Fibroblast of the aortic adventitia (primary cell): ENCODE data around the gene SLC4A4. TPM values are rescaled to one million over a fixed set of nuclear protein-coding genes. Genes with fewer than 3 reads are reported as not detected.
A peak's percentile ranks its signal among the peaks of the same experiment; 100 is the strongest.
"Not testable (repeated sequence)": the region's sequence is repeated elsewhere in the genome, so short reads cannot be mapped to it uniquely, and the experiment has no call there.

Source experiments
- DNase-seq: peaks from one replicate; pipeline ENCODE4 v3.0.0-alpha.2; 2010; ENCODE audit warnings: low read depth
- H3K4me3 ChIP-seq: 2 replicates; pipeline ENCODE4 v1.5.1; 2011; ENCODE audit warnings: low read depth, mild to moderate bottlenecking, control low read depth, low read length, moderate library complexity
- total RNA-seq: library from RNA; depleted of rRNA; stranded (reverse); fragments of >200 nt; gene quantifications from 2 replicates; pipeline ENCODE4 v1.2.3, GENCODE V29; 2012; ENCODE audit warnings: low replicate concordance
- TF ChIP-seq, protein P1 (sequence below): IDR thresholded peaks from 2 replicates; pipeline ENCODE4 v1.5.1; 2011; ENCODE audit warnings: mild to moderate bottlenecking, low read length, control low read depth, inconsistent platforms; ENCODE audit not compliant: insufficient read depth

SLC4A4 gene
- total RNA-seq, 1 donor = 2.1 TPM

DNA sequence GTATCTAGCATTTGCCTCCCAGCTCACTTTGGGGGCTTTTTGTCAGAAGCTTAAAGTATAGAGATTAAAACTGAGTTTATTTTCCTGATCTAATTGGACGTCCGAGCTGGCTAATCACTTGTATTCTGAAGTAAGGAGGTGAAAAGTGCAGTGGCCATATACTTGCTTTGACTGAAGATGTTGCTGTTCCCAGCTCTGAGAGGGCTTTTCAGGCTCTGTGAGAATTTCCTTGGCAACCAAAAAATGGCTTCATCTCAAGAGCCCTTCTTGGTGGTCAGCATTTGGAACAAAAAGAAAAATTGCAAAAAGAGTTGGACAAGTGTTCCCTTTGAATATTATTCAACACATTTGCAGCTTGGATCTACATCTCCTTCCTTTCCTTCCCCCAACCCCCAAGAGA is 67.0 kb downstream of the SLC4A4 start:
- TF ChIP-seq, protein P1, sequence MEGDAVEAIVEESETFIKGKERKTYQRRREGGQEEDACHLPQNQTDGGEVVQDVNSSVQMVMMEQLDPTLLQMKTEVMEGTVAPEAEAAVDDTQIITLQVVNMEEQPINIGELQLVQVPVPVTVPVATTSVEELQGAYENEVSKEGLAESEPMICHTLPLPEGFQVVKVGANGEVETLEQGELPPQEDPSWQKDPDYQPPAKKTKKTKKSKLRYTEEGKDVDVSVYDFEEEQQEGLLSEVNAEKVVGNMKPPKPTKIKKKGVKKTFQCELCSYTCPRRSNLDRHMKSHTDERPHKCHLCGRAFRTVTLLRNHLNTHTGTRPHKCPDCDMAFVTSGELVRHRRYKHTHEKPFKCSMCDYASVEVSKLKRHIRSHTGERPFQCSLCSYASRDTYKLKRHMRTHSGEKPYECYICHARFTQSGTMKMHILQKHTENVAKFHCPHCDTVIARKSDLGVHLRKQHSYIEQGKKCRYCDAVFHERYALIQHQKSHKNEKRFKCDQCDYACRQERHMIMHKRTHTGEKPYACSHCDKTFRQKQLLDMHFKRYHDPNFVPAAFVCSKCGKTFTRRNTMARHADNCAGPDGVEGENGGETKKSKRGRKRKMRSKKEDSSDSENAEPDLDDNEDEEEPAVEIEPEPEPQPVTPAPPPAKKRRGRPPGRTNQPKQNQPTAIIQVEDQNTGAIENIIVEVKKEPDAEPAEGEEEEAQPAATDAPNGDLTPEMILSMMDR = no peak
- DNase-seq = no peak
- no peak overlapping the region for H3K4me3 ChIP-seq

- H3K4me3 ChIP-seq = no peak overlapping the region
- DNase-seq = peak; percentile 45
These were observed 67.7 kb downstream of the SLC4A4 start for GRCh38 chr4:71406459-71406963.

GRCh38 chr4:71408961-71409360 is 70.1 kb downstream of the SLC4A4 start:
- H3K4me3 ChIP-seq, DNase-seq: not testable (repeated sequence)

More at GRCh38 chr4:71406459-71406963, 67.7 kb downstream of the SLC4A4 start:
- TF ChIP-seq, protein P1 = no peak

GRCh38 chr4:71411981-71412380 is 73.2 kb downstream of the SLC4A4 start:
- DNase-seq = peak; percentile 10
- no peak overlapping the region for H3K4me3 ChIP-seq
- TF ChIP-seq, protein P1 = no peak

DNA sequence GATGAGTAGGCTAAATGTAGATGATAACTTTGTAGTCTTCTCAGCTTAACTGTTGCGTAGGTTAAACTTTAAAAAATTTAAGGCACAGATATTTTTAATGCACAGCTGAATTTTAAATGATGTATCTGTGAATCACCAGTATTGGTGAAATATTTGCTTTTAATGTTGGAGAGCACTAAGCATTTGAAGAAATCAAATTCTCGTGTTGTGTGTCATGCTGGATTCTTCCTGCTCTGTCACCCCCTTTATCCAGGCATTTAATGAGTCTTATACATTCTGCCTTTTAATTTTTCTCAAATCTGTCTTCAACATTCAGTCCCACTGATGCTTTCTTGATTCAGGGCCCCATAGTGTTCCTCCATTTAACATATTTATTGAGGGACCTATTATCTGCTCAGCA is 76.7 kb downstream of the SLC4A4 start:
- TF ChIP-seq, protein P1 = no peak
- no peak for DNase-seq

DNA sequence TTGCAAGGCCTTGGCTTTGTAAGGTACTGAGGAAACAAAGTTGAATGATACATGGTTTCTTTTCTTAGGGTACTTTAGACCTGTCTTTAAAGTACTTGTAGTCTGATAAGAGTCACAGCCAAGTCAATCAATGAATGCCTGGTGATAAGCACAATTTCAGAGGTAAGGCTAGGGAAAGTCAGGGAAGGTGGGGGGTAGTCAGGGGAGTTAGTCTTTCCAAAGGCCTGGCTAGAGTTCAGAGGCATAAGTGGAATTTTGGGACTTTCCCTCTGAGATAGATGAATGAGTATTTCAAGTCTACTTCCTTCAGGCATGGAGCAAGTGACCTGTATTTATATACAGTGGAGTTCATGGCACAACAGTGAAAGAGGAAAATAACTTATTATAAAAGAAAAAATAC is 78.3 kb downstream of the SLC4A4 start:
- TF ChIP-seq, protein P1 = no peak
- DNase-seq = no peak

More for the DNA sequence above, 76.7 kb downstream of the SLC4A4 start:
- H3K4me3 ChIP-seq = no peak overlapping the region

GRCh38 chr4:71426381-71427042 is 87.7 kb downstream of the SLC4A4 start:
- TF ChIP-seq, protein P1 = no peak
- DNase-seq = no peak
- H3K4me3 ChIP-seq = no peak overlapping the region

More for the DNA sequence above, 78.3 kb downstream of the SLC4A4 start:
- H3K4me3 ChIP-seq = no peak overlapping the region
